ENCODE measurements around the gene ZDHHC24.

- TF ChIP-seq CTCF (conservative IDR thresholded peaks at IDR 0.05; ENCODE audit: low read length) (no peak), EZH2phosphoT487 (IDR thresholded peaks at IDR 0.05; ENCODE audit: borderline replicate concordance) (no peak)
These were observed 72.0 kb downstream of the ZDHHC24 start for GRCh38 chr11:66473608-66474515.

Measured in Loucy (cell line).